PC-9 (cell line): ENCODE data around the gene LIMS1. TPM values are rescaled to one million over a fixed set of nuclear protein-coding genes. Genes with fewer than 3 reads are reported as not detected.
A peak's percentile ranks its signal among the peaks of the same experiment; 100 is the strongest.

Experiments used
- BruUV-seq: library from RNA; stranded (reverse); fragments of 400-500 nt; replicated peaks from 2 replicates; lab custom pipeline; 2021; lab: Mats Ljungman, UMichigan
- CTCF ChIA-PET: fragments of 300-600 bp; sonication (Branson Sonifier 250); formaldehyde crosslinking; loops from one replicate; lab custom pipeline; 2022; ENCODE audit warnings: antibody characterized with exemption; lab: Charles Lee
- POLR2A ChIA-PET: fragments of 300-600 bp; sonication (Branson Sonifier 250); formaldehyde crosslinking; loops from one replicate; lab custom pipeline; 2022; ENCODE audit warnings: antibody characterized with exemption; ENCODE audit not compliant: unreplicated experiment; lab: Charles Lee
- DNase-seq, 2 experiments: peaks; one replicate each; pipeline versions ENCODE4 v3.0.0 to v3.0.0-alpha.2; 2015 to 2022; ENCODE audit warnings: mixed read lengths in 1 of 2
- H2AFZ ChIP-seq: fragments of 200-600 bp; sonication (generic); 2 replicates; pipeline ENCODE4 v1.8.1; 2017; ENCODE audit warnings: antibody characterized with exemption
- H3F3A ChIP-seq: fragments of 200-600 bp; sonication (generic); 2 replicates; pipeline ENCODE4 v1.8.1; 2017; ENCODE audit warnings: antibody characterized with exemption, mild to moderate bottlenecking, low read depth; ENCODE audit not compliant: insufficient read depth
- H3K27ac ChIP-seq: fragments of 200-600 bp; sonication (generic); 2 replicates; pipeline ENCODE4 v1.6.1; 2016; ENCODE audit warnings: mixed run types
- H3K27me3 ChIP-seq: fragments of 200-600 bp; sonication (generic); 2 replicates; pipeline ENCODE4 v1.6.1; 2016; ENCODE audit warnings: low read depth, mixed run types; ENCODE audit not compliant: insufficient read depth
- H3K36me3 ChIP-seq: fragments of 200-600 bp; sonication (generic); 2 replicates; pipeline ENCODE4 v1.6.1; 2016; ENCODE audit warnings: low read depth, mixed run types
- H3K4me1 ChIP-seq: fragments of 200-600 bp; sonication (generic); replicated peaks from 2 replicates; pipeline ENCODE4 v1.6.1; 2016; ENCODE audit warnings: mixed run types; ENCODE audit not compliant: insufficient read depth
- H3K4me2 ChIP-seq: fragments of 200-600 bp; sonication (generic); 2 replicates; pipeline ENCODE4 v1.6.1; 2017; ENCODE audit warnings: mixed run types
- H3K4me3 ChIP-seq: fragments of 200-600 bp; sonication (generic); 2 replicates; pipeline ENCODE4 v1.6.1; 2016; ENCODE audit warnings: mixed run types
- H3K79me2 ChIP-seq: fragments of 200-600 bp; sonication (generic); 2 replicates; pipeline ENCODE4 v1.6.1; 2017; ENCODE audit warnings: low read depth, mixed run types
- H3K9me2 ChIP-seq: fragments of 200-600 bp; sonication (generic); 2 replicates; pipeline ENCODE4 v1.8.1; 2017; ENCODE audit warnings: mild to moderate bottlenecking; ENCODE audit not compliant: insufficient read depth
- H3K9me3 ChIP-seq: fragments of 200-600 bp; sonication (generic); 2 replicates; pipeline ENCODE4 v1.8.1; 2016; ENCODE audit warnings: low read depth; ENCODE audit not compliant: insufficient read depth
- H4K20me1 ChIP-seq: fragments of 200-600 bp; sonication (generic); 2 replicates; pipeline ENCODE4 v1.8.1; 2017; ENCODE audit not compliant: insufficient read depth
- EZH2 ChIP-seq: fragments of 200-600 bp; sonication (generic); IDR thresholded peaks from 2 replicates; pipeline ENCODE4 v1.8.0; 2017; ENCODE audit warnings: antibody characterized with exemption, low read depth
- intact Hi-C: fragments of 100-400 bp; cut with micrococcal nuclease; formaldehyde crosslinking; loops from one replicate; pipeline ENCODE4 v1.10.0; 2022; ENCODE audit not compliant: unreplicated experiment
- total RNA-seq: library from RNA; stranded (reverse); gene quantifications from 2 replicates; pipeline ENCODE4 v1.2.3, GENCODE V29; 2021
- TF ChIP-seq, protein P1 (sequence below): fragments of 200-600 bp; sonication (generic); conservative IDR thresholded peaks from 2 replicates; pipeline ENCODE4 v1.6.1; 2017; ENCODE audit warnings: mixed run types, antibody characterized with exemption, mild to moderate bottlenecking, moderate library complexity

The LIMS1 gene
- total RNA-seq, 1 experiment from 2014 or later: 61.6 TPM

GRCh38 chr2:108614043-108614545, 79.8 kb downstream of the LIMS1 start:
- Histone ChIP-seq H3K9me2 (no peaks in the 10 kb centered on the region), H4K20me1 (no peaks in the 10 kb centered on the region), H3F3A (peaks cover 13% of the 10 kb centered on the region; the same call in 1 of the 2 replicates), H2AFZ (no peak overlapping the region), H3K4me3 (no peak overlapping the region), H3K9me3 (no peaks in the 10 kb centered on the region), H3K4me2 (no peak overlapping the region), H3K27ac (no peak overlapping the region), H3K36me3 (no peaks in the 10 kb centered on the region), H3K27me3 (no peaks in the 10 kb centered on the region), H3K4me1 (peaks cover 36% of the 10 kb centered on the region), H3K79me2 (peaks cover 19% of the 10 kb centered on the region)
- TF ChIP-seq EZH2: no peak
- TF ChIP-seq, protein P1, sequence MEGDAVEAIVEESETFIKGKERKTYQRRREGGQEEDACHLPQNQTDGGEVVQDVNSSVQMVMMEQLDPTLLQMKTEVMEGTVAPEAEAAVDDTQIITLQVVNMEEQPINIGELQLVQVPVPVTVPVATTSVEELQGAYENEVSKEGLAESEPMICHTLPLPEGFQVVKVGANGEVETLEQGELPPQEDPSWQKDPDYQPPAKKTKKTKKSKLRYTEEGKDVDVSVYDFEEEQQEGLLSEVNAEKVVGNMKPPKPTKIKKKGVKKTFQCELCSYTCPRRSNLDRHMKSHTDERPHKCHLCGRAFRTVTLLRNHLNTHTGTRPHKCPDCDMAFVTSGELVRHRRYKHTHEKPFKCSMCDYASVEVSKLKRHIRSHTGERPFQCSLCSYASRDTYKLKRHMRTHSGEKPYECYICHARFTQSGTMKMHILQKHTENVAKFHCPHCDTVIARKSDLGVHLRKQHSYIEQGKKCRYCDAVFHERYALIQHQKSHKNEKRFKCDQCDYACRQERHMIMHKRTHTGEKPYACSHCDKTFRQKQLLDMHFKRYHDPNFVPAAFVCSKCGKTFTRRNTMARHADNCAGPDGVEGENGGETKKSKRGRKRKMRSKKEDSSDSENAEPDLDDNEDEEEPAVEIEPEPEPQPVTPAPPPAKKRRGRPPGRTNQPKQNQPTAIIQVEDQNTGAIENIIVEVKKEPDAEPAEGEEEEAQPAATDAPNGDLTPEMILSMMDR: no peak
- no TSS peak for BruUV-seq
- ChIA-PET CTCF (no interaction called here), POLR2A (no interaction called here)
- DNase-seq: no peak
- intact Hi-C loops: no loop called here

GRCh38 chr2:108614659-108615058, 80.4 kb downstream of the LIMS1 start:
- no peak overlapping the region for H3K4me2 ChIP-seq
- POLR2A ChIA-PET: no interaction called here
- no peak overlapping the region for H2AFZ ChIP-seq
- CTCF ChIA-PET: interaction anchor here (0.7 kb wide), 1 partner anchor 22 kb away, joined by 5 read pairs; no protein-coding TSS in a partner anchor
- peaks cover 39% of the 10 kb centered on the region for H3K4me1 ChIP-seq
- no peaks in the 10 kb centered on the region for H3K36me3 ChIP-seq
- BruUV-seq: no TSS peak
- no peak overlapping the region for H3K27ac ChIP-seq
- H3K9me3 ChIP-seq: no peaks in the 10 kb centered on the region
- peaks cover 25% of the 10 kb centered on the region for H3K79me2 ChIP-seq
- H3K4me3 ChIP-seq: no peak overlapping the region
- TF ChIP-seq EZH2: no peak
- TF ChIP-seq, protein P1: no peak
- no peaks in the 10 kb centered on the region for H4K20me1 ChIP-seq
- DNase-seq: no peak
- no peaks in the 10 kb centered on the region for H3K27me3 ChIP-seq
- no peaks in the 10 kb centered on the region for H3K9me2 ChIP-seq
- peaks cover 13% of the 10 kb centered on the region; the same call in 1 of the 2 replicates for H3F3A ChIP-seq
- intact Hi-C loops: no loop called here

- Histone ChIP-seq H3K79me2 (peaks cover 28% of the 10 kb centered on the region), H3K9me3 (no peaks in the 10 kb centered on the region), H3K27ac (0 out of 2 replicates have a peak overlapping the region, but pooled peaks have one; percentile 12), H3K9me2 (no peaks in the 10 kb centered on the region), H3K4me1 (peaks cover 46% of the 10 kb centered on the region), H3K36me3 (no peaks in the 10 kb centered on the region), H3K4me3 (no peak overlapping the region), H3K27me3 (no peaks in the 10 kb centered on the region), H3K4me2 (no peak overlapping the region), H3F3A (peaks cover 13% of the 10 kb centered on the region; the same call in 1 of the 2 replicates), H2AFZ (no peak overlapping the region), H4K20me1 (no peaks in the 10 kb centered on the region)
- no TSS peak for BruUV-seq
- intact Hi-C loops: no loop called here
- CTCF ChIA-PET: no interaction called here
- DNase-seq: no peak
- POLR2A ChIA-PET: no interaction called here
- no peak for TF ChIP-seq EZH2
- TF ChIP-seq, protein P1: no peak
These were observed 81.3 kb downstream of the LIMS1 start for GRCh38 chr2:108615480-108616090.
